ENCODE data around the gene FBXL16.
"Not testable (repeated sequence)": the region's sequence is repeated elsewhere in the genome, so short reads cannot be mapped to it uniquely, and the experiment has no call there.

FBXL16 gene, protein sequence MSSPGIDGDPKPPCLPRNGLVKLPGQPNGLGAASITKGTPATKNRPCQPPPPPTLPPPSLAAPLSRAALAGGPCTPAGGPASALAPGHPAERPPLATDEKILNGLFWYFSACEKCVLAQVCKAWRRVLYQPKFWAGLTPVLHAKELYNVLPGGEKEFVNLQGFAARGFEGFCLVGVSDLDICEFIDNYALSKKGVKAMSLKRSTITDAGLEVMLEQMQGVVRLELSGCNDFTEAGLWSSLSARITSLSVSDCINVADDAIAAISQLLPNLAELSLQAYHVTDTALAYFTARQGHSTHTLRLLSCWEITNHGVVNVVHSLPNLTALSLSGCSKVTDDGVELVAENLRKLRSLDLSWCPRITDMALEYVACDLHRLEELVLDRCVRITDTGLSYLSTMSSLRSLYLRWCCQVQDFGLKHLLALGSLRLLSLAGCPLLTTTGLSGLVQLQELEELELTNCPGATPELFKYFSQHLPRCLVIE
- total RNA-seq: 1.0 to 11.4 (median 2.3) reads per million in 9 experiments

DNA sequence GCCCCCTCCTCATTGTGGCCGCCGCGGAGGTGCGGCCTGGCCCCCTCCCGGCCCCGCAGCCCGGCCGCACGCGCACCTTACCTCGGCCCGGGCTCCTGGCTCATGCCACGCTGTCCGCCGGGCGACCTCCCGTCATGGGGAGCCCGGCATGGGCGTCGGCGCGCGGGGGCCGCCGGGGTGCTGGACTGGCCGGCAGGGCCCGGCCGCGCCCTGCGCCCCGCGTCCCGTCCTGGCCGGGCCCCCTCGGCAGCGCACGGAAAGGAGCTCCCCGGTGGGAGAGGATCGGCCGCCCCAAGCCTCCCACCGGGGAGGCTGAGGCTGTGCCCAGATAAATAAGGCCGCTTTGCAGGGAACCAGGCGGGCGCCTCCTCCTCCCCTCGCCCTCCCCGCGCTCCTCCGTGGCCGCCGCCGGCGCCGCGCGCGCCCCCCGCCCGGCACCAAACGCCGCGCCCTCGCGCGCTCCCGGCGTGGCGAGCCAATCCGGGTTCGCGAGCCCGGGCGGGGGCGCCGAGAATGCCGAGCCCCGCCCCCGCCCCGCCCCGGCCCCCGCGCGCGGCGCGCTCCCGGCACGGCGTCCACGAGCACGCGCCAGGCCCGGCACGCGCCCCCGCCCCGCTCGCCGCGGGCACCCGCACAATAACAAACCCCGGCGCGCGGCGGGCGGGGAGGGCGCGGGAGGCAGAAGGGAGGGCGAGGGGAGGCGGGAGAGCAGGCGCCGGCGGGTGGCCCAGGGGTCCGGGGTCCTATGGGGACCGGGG is at the start of gene FBXL16:
FBXL16 (minus strand) TSS at position 371 of the 758 bp plus-strand sequence. CDS start 8,396 bp downstream, outside the sequence.
- Mint-ChIP-seq H3K27ac (no peak within 1 kb of the TSS), H3K4me3 (peak within 1 kb of the TSS in 1 of 2 donors; percentile 27), H3K27me3 (peaks cover 42 to 76% of the 10 kb centered on the region in 2 donors), H3K36me3 (ENCODE audit: insufficient read depth) (peaks cover 9% of the 10 kb centered on the region), H3K4me1 (ENCODE audit: low read depth in 2 of 2) (peaks cover 0 to 7% of the 10 kb centered on the region in 2 donors), H3K9me3 (no peaks in the 10 kb centered on the region)
- DNase-seq (no peak), ATAC-seq (replicated peaks) (peak; percentile 12)

GRCh38 chr16:754656-755055 is 49.1 kb upstream of the FBXL16 start:
- Mint-ChIP-seq H3K4me3 (no peak overlapping the region), H3K27me3 (peaks cover 6 to 31% of the 10 kb centered on the region in 2 donors)
- DNase-seq: no peak

DNA sequence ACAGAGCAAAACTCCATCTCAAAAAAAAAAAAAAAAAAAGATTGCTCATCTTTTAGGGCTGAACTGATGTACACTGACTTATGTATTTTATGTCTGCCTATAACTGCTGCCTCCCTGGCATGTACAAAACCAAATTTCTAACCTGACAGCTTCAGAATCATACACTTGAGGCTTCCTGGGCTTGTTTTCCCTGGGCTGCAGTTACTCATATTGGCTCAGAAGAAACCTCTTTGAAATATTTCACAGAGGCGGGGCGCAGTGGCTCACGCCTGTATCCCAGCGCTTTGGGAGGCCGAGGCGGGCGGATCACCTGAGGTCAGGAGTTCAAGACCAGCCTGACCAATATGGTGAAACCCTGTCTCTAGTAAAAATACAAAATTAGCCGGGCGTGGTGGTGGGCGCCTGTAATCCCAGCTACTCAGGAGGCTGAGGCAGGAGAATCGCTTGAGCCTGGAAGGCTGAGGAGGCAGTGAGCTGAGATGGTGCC is 48.6 kb upstream of the FBXL16 start:
- not testable (repeated sequence) for H3K27ac Mint-ChIP-seq; H3K36me3 Mint-ChIP-seq (ENCODE audit: insufficient read depth); ATAC-seq (replicated peaks); H3K4me1 Mint-ChIP-seq (ENCODE audit: low read depth in 2 of 2); H3K9me3 Mint-ChIP-seq; DNase-seq; H3K4me3 Mint-ChIP-seq
- peaks cover 6 to 31% of the 10 kb centered on the region in 2 donors for H3K27me3 Mint-ChIP-seq

More at GRCh38 chr16:754656-755055, 49.1 kb upstream of the FBXL16 start:
- Mint-ChIP-seq H3K36me3 (ENCODE audit: insufficient read depth) (no peaks in the 10 kb centered on the region), H3K4me1 (ENCODE audit: low read depth in 2 of 2) (peaks cover 0 to 3% of the 10 kb centered on the region in 2 donors), H3K9me3 (peaks cover 0 to 2% of the 10 kb centered on the region in 2 donors), H3K27ac (no peak overlapping the region)
- ATAC-seq (replicated peaks): peak; percentile 37

GRCh38 chr16:752007-752312 is 46.4 kb upstream of the FBXL16 start:
- no peak for ATAC-seq (replicated peaks)
- H3K36me3 Mint-ChIP-seq (ENCODE audit: insufficient read depth): no peaks in the 10 kb centered on the region
- peaks cover 0 to 2% of the 10 kb centered on the region in 2 donors for H3K9me3 Mint-ChIP-seq
- no peak overlapping the region for H3K4me3 Mint-ChIP-seq
- H3K27ac Mint-ChIP-seq: no peak overlapping the region
- H3K4me1 Mint-ChIP-seq (ENCODE audit: low read depth in 2 of 2): no peaks in the 10 kb centered on the region
- peaks cover 0 to 22% of the 10 kb centered on the region in 2 donors for H3K27me3 Mint-ChIP-seq
- no peak for DNase-seq

DNA sequence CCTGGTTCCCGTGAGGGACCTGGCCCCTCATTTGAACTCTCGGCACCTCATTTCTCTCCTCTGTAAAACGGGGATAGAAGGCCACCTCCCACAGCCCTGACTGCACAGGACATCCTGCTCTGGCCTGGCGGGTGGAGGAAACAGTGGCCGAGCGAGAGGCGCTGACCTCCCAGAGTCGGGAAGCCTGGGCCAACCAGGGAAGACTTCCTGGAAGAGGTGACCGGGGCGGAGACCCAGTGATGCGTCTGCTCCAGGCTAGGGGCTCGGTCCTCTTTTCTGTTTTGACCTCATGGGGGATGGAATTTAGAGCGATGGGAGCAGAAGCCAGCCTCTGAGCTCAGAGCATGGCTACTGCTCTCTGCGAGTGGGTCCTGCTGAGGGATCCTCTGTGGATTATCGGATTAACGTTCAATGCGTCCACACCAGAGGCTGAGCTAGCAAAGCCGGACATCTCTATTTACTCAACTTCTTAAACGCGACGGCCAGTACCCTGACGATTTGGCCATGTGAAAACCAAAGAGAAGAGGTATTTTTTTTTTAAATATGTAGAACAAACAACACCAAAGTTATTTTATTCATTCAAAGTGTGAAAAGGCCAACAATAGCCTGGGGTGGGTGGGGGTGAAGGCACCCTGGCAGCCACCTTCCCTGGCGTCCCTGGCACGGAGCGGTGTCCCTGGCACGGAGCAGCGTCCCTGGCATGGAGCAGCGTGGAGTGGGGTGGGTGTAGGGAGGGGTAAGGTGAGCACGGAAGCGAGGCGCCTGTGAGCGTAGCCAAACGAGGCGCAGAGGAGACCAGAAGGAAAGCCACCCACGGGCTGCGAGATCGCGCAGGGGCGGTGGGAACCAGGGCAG is 45.8 kb upstream of the FBXL16 start:
- ATAC-seq (replicated peaks): no peak
- no peak for DNase-seq
- Mint-ChIP-seq H3K9me3 (peaks cover 0 to under 1% of the 10 kb centered on the region in 2 donors), H3K4me3 (no peak overlapping the region), H3K36me3 (ENCODE audit: insufficient read depth) (no peaks in the 10 kb centered on the region), H3K27me3 (peaks cover 0 to 16% of the 10 kb centered on the region in 2 donors), H3K27ac (no peak overlapping the region), H3K4me1 (ENCODE audit: low read depth in 2 of 2) (no peaks in the 10 kb centered on the region)

DNA sequence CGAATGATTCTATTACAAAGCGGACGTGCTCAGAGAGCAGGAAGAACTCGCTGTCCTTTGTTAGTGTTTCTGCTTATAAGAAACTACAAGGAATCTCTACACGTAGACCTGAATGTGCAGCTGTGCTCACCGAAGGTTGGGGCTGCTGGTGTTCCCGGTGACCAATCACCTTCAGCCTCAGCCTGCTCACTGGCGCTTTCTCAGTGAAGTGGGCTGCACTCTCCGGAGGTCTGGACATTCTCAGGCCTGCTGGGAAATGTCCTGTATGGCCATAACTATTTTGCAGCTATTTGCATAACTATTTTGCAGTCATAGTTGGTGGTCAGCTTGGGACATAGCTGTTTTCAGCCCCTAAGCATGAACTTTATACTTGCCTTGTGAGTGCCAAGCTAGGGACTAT is 44.9 kb upstream of the FBXL16 start:
- Mint-ChIP-seq H3K36me3 (ENCODE audit: insufficient read depth) (no peaks in the 10 kb centered on the region), H3K27me3 (peaks cover 0 to 12% of the 10 kb centered on the region in 2 donors), H3K4me1 (ENCODE audit: low read depth in 2 of 2) (no peaks in the 10 kb centered on the region), H3K9me3 (no peaks in the 10 kb centered on the region), H3K4me3 (no peak overlapping the region), H3K27ac (no peak overlapping the region)
- ATAC-seq (replicated peaks): no peak
- no peak for DNase-seq

DNA sequence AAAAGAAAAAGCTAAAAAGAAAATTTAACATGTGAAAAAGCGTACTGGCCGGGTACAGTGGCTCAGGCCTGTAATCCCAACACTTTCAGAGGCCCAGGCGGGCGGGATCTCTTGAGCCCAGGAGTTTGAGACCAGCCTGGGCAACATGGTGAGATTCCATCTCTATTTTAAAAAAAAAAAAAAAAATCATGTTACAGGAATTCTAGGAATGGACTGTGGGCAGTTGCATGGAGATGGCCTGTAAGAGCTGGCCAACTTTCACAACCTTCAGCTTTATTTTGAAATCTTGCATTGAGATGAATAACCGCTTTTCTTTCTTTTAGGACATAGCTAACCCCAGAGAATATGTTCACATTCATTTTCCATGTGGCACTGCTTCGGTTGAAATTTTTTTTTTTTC is 43.4 kb upstream of the FBXL16 start:
- Mint-ChIP-seq H3K27me3 (peaks cover 0 to 12% of the 10 kb centered on the region in 2 donors), H3K9me3 (no peaks in the 10 kb centered on the region), H3K36me3 (ENCODE audit: insufficient read depth) (no peaks in the 10 kb centered on the region), H3K27ac (no peak overlapping the region), H3K4me1 (ENCODE audit: low read depth in 2 of 2) (no peaks in the 10 kb centered on the region), H3K4me3 (no peak overlapping the region)
- DNase-seq: no peak
- ATAC-seq (replicated peaks): no peak

GRCh38 chr16:747978-748746 is 42.6 kb upstream of the FBXL16 start:
- Mint-ChIP-seq H3K36me3 (ENCODE audit: insufficient read depth) (no peaks in the 10 kb centered on the region), H3K9me3 (no peaks in the 10 kb centered on the region), H3K4me1 (ENCODE audit: low read depth in 2 of 2) (no peaks in the 10 kb centered on the region), H3K27me3 (peaks cover 0 to 12% of the 10 kb centered on the region in 2 donors), H3K4me3 (no peak overlapping the region), H3K27ac (no peak overlapping the region)
- DNase-seq (no peak), ATAC-seq (replicated peaks) (no peak)

DNA sequence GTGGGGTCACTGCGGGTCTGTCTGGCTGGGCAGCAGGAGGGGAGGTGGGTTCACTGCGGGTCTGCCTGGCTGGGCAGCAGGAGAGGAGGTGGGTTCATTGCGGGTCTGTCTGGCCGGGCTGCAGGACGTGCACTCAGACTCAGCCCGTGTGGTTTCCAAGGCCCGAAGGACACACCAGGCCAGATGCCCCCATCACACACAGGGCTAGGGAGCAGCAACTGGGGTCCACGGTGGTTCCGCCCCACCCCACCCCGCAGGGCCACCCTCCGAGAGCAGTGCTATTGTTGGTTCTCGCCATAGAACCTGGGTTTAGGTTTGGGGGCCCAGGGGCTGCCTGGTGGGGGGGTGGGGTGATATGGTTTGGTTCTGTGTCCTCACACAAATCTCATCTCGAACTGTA is 41.0 kb upstream of the FBXL16 start:
- Mint-ChIP-seq H3K4me3 (no peak overlapping the region), H3K36me3 (ENCODE audit: insufficient read depth) (peaks cover 2% of the 10 kb centered on the region), H3K4me1 (ENCODE audit: low read depth in 2 of 2) (no peaks in the 10 kb centered on the region), H3K27ac (no peak overlapping the region), H3K9me3 (no peaks in the 10 kb centered on the region), H3K27me3 (no peaks in the 10 kb centered on the region)
- ATAC-seq (replicated peaks): no peak
- no peak for DNase-seq

DNA sequence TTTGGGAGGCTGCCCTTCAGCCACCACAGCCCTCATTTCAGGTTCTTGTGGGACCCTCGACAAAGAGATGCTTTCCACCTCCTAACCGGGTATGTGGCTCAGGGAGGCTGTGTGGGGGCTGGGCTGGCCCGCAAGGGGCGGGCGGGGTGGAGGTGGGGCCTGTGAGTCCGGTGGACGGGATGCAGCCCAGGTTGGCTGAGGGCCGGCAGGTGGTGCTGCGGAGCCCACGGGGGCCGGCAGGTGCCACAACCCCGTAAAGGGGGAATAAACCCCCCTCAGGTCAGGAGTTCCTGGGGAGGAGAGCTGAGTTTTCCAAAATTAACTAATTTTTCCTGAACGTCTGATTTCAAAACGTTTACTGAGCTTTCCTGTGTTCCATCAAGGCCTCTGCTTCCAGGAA is 40.1 kb upstream of the FBXL16 start:
- no peaks in the 10 kb centered on the region for H3K9me3 Mint-ChIP-seq
- no peaks in the 10 kb centered on the region for H3K27me3 Mint-ChIP-seq
- ATAC-seq (replicated peaks) (no peak), DNase-seq (no peak)
- peaks cover 9% of the 10 kb centered on the region for H3K36me3 Mint-ChIP-seq (ENCODE audit: insufficient read depth)
- no peaks in the 10 kb centered on the region for H3K4me1 Mint-ChIP-seq (ENCODE audit: low read depth in 2 of 2)
- H3K4me3 Mint-ChIP-seq: no peak overlapping the region
- H3K27ac Mint-ChIP-seq: no peak overlapping the region

- DNase-seq: no peak
- Mint-ChIP-seq H3K27ac (no peak overlapping the region), H3K9me3 (no peaks in the 10 kb centered on the region), H3K27me3 (no peaks in the 10 kb centered on the region), H3K36me3 (ENCODE audit: insufficient read depth) (peaks cover 11% of the 10 kb centered on the region), H3K4me1 (ENCODE audit: low read depth in 2 of 2) (peaks cover 0 to 3% of the 10 kb centered on the region in 2 donors), H3K4me3 (no peak overlapping the region)
- no peak for ATAC-seq (replicated peaks)
Measured at GRCh38 chr16:743794-744500, 38.3 kb upstream of the FBXL16 start.

DNA sequence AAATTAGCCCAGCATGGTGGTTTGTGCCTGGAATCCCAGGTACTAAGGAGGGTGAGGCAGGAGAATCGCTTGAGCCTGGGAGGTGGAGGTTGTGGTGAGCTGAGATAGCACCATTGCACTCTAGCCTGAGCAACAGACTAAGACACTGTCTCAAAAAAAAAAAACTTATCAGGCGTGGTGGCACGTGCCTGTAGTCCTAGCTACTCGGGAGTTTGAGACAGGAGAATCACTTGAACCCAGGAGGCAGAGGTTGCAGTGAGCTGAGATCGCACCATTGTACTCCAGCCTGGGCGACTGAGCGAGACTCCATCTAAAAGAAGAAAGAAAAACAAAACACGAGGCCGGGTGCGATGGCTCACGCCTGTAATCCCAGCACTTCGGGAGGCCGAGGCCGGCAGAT is 37.3 kb upstream of the FBXL16 start:
- not testable (repeated sequence) for H3K27ac Mint-ChIP-seq; H3K9me3 Mint-ChIP-seq; H3K27me3 Mint-ChIP-seq; ATAC-seq (replicated peaks); H3K4me1 Mint-ChIP-seq (ENCODE audit: low read depth in 2 of 2); DNase-seq; H3K4me3 Mint-ChIP-seq
- H3K36me3 Mint-ChIP-seq (ENCODE audit: insufficient read depth): peaks cover 15% of the 10 kb centered on the region

Measured in effector memory CD8-positive, alpha-beta T cell (primary cell).